DOHH2 (cell line): ENCODE data around the gene TUBAL3.
A peak's percentile ranks its signal among the peaks of the same experiment; 100 is the strongest.

Source experiments
- EZH2phosphoT487 ChIP-seq: fragments of 200-600 bp; sonication (generic); IDR thresholded peaks from 2 replicates; pipeline ENCODE4 v1.6.1; 2017; ENCODE audit warnings: borderline replicate concordance, mild to moderate bottlenecking, antibody characterized with exemption, low read length, moderate library complexity, mixed read lengths
- TF ChIP-seq, protein P1 (sequence below): fragments of 200-600 bp; sonication (generic); IDR thresholded peaks from one replicate; pipeline ENCODE4 v1.5.1; 2014; ENCODE audit warnings: antibody characterized with exemption, mild to moderate bottlenecking, low read depth, low read length; ENCODE audit not compliant: poor library complexity, severe bottlenecking

DNA sequence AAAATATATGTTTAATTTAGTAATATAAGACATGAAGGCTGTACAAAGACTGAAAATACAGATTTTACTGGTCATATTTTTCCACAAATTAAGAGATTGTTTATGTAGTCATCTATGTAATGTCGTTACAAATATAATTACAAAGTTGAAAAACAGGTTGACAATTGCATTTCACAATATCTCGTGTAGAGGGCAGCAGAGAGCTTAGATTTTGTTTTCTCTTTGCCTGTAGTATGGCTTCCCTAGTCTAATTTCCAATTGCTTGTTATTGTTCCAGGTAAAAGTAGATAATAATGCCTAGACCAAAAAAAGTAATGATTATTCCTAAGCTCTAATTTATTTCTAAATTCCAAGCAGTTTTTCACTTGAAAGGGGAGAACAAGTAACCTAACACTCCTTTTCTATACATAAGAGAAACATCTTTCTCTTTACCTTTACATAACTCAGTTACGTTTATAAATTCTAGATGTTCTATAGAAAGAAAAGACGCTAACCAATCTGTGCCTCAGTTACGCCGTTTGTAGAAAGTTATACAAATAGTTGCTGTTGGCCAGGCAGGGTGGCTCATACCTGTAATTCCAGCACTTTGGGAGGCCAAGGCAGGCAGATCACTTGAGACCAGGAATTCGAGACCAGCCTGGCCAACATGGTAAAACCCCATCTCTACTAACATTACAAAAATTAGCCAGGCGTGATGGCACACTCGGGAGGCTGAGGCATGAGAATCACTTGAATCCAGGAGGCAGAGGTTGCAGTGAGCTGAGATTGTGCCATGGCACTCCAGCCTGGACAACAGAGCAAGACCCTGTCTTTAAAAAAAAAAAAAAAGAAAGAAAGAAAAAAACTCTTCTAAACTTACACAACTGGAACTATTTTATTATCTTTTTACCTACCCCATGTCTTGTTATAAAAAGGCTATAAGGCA, 37.7 kb upstream of the TUBAL3 start:
- no peak for TF ChIP-seq EZH2phosphoT487
- TF ChIP-seq, protein P1, sequence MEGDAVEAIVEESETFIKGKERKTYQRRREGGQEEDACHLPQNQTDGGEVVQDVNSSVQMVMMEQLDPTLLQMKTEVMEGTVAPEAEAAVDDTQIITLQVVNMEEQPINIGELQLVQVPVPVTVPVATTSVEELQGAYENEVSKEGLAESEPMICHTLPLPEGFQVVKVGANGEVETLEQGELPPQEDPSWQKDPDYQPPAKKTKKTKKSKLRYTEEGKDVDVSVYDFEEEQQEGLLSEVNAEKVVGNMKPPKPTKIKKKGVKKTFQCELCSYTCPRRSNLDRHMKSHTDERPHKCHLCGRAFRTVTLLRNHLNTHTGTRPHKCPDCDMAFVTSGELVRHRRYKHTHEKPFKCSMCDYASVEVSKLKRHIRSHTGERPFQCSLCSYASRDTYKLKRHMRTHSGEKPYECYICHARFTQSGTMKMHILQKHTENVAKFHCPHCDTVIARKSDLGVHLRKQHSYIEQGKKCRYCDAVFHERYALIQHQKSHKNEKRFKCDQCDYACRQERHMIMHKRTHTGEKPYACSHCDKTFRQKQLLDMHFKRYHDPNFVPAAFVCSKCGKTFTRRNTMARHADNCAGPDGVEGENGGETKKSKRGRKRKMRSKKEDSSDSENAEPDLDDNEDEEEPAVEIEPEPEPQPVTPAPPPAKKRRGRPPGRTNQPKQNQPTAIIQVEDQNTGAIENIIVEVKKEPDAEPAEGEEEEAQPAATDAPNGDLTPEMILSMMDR = peak; percentile 73
